GM10266 (cell line): ENCODE data around the gene ACCS.
A peak's percentile ranks its signal among the peaks of the same experiment; 100 is the strongest.

Experiments
- DNase-seq: peaks from one replicate; pipeline ENCODE4 v3.0.0; 2012; ENCODE audit errors: extremely low spot score
- TF ChIP-seq, protein P1 (sequence below): IDR thresholded peaks from 2 replicates; pipeline ENCODE4 v1.5.1; 2012; ENCODE audit warnings: mild to moderate bottlenecking, low read depth; ENCODE audit not compliant: control insufficient read depth, insufficient read depth; ENCODE audit errors: missing control alignments

Gene ACCS

GRCh38 chr11:44104481-44105294 is 38.6 kb downstream of the ACCS start:
- no peak for DNase-seq
- TF ChIP-seq, protein P1, sequence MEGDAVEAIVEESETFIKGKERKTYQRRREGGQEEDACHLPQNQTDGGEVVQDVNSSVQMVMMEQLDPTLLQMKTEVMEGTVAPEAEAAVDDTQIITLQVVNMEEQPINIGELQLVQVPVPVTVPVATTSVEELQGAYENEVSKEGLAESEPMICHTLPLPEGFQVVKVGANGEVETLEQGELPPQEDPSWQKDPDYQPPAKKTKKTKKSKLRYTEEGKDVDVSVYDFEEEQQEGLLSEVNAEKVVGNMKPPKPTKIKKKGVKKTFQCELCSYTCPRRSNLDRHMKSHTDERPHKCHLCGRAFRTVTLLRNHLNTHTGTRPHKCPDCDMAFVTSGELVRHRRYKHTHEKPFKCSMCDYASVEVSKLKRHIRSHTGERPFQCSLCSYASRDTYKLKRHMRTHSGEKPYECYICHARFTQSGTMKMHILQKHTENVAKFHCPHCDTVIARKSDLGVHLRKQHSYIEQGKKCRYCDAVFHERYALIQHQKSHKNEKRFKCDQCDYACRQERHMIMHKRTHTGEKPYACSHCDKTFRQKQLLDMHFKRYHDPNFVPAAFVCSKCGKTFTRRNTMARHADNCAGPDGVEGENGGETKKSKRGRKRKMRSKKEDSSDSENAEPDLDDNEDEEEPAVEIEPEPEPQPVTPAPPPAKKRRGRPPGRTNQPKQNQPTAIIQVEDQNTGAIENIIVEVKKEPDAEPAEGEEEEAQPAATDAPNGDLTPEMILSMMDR, result no peak

DNA sequence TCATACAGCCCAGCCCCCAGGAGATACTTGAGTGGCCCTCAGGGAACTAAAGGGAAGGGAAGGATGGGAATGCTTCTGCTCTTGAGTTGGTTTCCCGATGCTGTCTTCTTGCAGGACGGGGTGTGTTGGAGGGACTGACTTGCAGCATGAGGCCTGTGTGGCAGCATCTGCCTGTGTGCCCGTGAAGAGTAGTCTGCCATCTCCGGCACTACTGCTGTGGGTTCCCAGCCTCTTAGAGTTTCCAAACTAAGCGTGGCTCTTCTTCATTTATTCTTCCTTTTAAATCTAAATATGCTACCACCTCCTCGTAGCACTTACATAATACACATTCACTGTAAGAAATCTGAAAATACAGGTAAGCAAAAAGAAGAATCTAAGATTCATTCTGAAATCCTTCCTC is 42.2 kb downstream of the ACCS start:
- TF ChIP-seq, protein P1, result no peak
- DNase-seq, result no peak

DNA sequence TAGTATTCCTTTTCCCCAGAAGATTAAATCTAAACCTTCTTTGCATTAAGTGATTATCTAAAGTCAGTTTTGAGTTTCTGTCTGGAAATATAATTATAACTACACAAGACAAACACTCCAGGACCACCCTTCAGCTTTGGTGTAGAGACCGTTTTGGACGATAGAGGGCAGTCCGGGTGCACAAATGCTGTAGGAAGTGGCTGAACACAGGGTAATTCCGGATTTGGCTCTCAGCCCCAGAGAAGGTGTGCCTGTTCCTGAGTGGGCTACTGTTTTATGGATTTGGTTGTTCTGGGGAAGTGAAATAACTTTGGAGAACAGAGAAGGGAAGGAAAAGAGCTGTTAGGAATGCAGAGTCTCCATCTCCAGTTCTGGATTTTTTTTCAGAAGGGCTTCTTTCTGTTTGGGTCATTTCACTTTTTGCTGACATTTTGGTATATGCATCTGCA is 44.2 kb downstream of the ACCS start:
- TF ChIP-seq, protein P1, result peak; percentile 84
- peak; percentile 67 for DNase-seq

DNA sequence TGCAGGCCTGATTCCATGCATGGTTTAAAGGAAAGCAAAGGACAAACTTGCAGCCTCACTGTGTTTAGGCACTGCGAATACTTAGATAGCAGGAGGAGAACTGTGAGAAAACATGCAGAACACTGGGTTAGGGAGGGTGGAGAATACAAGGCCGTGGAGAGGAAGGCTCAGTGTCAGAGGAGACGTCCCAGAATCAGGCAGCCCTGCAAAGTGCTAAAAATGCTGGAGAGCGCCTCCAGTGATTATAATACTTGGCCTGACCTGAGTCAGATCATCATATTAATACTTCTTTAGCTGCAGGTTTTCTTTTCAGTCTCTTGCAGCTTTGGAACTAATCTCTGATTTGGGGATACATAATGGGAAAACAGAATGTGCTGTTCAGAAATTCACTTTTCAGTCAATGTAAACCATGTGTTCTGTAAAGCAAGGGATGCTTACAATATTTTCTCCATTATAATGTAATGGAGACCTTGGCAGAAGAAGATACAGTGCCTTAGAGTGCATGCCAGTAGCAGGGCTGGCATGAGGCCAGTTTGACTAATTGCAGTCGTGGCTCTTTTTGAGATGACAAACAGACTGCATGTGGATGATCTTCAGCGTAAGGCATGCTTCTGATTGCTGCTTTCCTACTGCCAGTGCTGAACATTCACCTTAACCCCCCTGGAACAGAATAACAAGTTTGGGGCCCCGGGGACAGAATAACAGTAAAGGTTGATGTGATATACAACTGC is 46.2 kb downstream of the ACCS start:
- DNase-seq, result no peak
- TF ChIP-seq, protein P1, result no peak

DNA sequence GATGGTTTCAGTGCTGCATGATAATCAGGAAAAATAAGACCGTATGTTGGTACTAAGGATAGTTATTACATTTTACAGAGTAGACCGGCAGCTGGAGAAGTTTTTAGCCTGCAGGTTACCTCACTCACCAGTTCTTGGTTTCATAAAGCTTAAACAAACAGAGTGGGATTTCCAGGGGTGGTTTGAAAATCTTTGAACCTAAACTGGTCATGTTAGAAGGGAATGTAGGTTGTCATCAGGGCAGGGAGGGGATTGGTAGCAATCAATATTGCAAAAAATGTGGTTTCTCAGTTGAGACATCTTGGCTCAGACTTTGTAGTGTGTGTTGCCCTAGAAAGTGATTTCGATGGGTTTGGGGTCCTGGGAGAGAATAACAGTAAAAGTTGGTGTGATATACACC is 46.9 kb downstream of the ACCS start:
- TF ChIP-seq, protein P1, result no peak
- DNase-seq, result no peak

DNA sequence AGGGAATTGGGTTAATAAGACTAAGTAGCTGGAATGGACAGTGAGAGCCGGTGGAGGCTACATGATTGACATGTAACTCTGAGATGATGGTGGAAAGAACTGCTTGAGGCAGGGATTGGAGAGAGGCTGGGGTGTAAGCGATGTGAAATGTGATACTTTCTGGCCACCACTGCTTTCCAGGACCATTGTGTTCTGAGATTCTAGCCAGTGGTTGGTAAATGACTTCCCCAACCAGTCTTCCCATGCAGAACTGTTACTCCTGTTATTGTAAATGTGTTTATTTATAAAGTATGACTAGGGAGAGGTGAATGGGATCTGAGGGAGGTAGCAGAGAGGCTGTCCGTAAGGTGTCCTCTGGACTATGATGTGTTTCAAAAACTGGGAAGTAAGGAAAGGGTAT is 47.5 kb downstream of the ACCS start:
- TF ChIP-seq, protein P1, result no peak
- no peak for DNase-seq
